ENCODE measurements around the gene RMRP.
"Not testable (repeated sequence)": the region's sequence is repeated elsewhere in the genome, so short reads cannot be mapped to it uniquely, and the experiment has no call there.

RMRP gene

GRCh38 chr9:35616681-35617459 is 40.9 kb downstream of the RMRP start:
- in situ Hi-C loops (cut with MboI; ENCODE audit: low sequenced_read_pairs) = no loop called here

DNA sequence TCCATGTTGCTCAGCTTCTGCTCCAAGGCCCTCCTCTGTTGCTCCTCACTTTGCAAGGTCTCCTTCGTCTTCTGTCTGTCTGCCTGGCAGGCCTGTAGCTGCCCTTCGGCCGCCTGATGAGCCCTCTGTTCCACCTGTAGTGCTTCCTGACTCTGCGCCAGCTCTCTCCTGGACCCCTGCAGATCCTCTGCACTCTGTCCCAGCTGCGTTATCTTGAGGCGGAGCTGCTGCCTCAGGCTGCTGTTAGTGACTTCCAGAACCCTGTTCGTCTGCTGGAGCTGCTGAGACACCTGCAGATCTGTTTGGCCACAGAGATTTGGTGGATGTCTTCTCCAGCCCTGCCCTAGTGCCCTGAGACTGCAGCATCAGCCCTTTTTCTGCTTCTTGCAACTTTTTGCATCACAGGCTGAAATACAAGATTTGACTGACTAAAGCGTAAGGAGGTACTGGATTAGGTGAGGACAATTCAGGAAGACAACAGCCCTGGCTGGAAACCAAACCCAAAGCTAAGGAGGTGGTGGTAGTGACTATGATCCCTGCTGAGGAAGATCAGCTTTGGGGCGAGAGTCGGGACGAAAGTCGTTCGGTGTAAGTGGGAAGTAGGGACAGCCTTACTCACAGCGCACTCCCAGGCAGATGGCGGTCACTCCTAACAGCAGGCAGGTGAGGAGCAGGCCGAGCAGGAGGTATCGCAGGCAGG is 41.7 kb downstream of the RMRP start:
- in situ Hi-C loops (cut with MboI; ENCODE audit: low sequenced_read_pairs) = no loop called here

- in situ Hi-C loops (cut with MboI; ENCODE audit: low sequenced_read_pairs) = no loop called here
Measured at GRCh38 chr9:35612843-35613242, 45.0 kb downstream of the RMRP start.

- in situ Hi-C loops (cut with MboI; ENCODE audit: low sequenced_read_pairs) = not testable (repeated sequence)
Measured at GRCh38 chr9:35612066-35612465, 45.8 kb downstream of the RMRP start.

DNA sequence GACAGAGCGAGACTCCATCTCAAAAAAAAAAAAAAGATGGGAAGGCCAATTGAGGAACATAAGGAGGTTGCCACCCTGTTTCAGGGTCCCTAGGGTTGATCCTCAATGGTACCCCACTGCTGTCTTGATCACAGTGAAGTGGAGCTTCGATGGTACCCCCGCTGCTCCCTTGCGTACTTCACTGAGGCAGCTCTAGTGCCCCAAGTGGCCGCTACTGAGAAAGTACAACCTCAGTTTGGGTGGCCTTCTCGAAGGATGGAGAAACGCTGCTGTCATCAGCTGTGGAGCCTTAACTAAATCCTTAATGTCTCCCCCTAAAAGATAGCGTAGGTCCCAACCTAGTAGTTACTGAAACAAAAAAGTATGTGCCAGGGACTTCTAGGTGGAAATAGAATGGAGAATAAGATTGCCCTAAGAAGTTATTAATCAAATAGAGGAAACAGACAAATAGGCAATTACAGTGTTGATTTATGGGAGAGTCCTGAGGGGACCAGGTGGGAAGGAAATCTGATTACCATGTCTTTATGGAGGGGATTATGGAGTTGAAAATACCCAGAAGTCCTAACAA is 46.5 kb downstream of the RMRP start:
- in situ Hi-C loops (cut with MboI; ENCODE audit: low sequenced_read_pairs) = no loop called here

DNA sequence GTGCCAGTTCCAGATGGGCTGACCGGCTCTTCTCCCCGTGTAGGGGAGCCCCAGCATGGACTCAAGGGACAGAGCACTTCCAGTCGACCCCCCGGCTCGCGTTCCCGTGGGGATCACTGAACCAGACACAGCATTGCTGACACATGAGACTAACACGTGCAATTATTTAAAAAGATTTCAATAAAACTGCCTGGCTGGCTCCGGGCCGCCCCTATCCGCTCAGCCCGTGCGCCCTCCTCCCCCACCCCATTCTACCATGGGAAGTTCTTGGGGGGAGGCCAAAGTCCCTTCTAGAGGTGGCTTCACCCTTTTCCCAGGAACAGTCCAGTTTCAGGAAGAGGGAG is 48.0 kb downstream of the RMRP start:
- in situ Hi-C loops (cut with MboI; ENCODE audit: low sequenced_read_pairs) = no loop called here

DNA sequence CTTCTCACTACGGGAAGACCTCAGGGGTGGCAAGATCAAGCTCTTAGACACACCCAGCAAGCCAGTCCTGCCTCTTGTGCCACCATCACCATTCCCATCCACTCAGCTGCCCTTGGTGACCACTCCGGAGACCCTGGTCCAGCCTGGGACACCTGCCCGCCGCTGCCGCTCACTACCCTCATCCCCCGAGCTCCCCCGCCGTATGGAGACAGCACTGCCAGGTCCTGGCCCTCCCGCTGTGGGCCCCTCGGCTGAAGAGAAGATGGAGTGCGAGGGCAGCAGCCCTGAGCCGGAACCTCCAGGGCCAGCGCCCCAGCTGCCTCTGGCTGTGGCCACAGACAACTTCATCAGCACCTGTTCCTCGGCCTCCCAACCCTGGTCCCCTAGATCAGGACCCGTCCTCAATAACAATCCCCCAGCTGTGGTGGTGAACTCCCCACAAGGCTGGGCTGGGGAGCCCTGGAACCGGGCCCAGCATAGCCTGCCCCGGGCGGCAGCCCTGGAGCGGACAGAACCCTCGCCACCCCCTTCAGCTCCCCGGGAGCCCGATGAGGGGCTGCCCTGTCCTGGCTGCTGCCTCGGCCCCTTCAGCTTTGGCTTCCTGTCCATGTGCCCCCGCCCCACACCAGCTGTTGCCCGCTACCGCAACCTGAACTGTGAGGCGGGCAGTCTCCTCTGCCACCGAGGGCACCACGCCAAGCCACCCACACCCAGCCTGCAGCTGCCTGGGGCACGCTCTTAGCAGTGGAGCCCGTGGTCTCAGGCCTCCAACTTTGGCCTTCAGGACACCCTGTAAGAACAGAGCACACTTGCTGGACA is 48.6 kb downstream of the RMRP start:
- in situ Hi-C loops (cut with MboI; ENCODE audit: low sequenced_read_pairs) = no loop called here

DNA sequence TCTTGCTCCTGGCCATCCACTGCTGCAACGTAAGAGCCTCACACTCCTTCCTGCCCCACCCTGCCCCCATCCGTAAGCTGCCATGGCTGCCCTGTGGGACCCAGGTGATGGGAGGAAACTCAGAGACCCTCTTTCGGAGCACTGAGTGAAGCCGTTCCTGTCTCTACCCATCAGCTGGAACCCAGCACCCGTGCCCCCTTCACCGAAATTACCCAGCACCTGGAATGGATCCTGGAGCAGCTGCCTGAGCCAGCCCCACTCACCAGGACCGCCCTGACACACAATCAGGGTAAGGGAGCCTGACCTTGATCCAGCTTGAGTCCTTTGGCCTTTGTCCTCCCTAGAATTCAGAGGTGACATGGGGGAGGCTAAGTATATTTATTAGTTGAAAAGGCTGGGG is 49.6 kb downstream of the RMRP start:
- in situ Hi-C loops (cut with MboI; ENCODE audit: low sequenced_read_pairs) = no loop called here
